ENCODE measurements around the gene ALMS1. TPM values are rescaled to one million over a fixed set of nuclear protein-coding genes. Genes with fewer than 3 reads are reported as not detected.
"Not testable (repeated sequence)": the region's sequence is repeated elsewhere in the genome, so short reads cannot be mapped to it uniquely, and the experiment has no call there.

ALMS1 gene
- total RNA-seq, 6 donors from 2014 or later = 15.2 to 56.6 (median 25.7) TPM

- ATAC-seq (ENCODE audit: low FRiP score in 2 of 2) (no peak), DNase-seq (no peak)
- Histone ChIP-seq H3K27me3 (no peaks in the 10 kb centered on the region), H3K9me3 (no peaks in the 10 kb centered on the region), H3K4me3 (no peak overlapping the region), H3K4me1 (peaks cover 0 to 4% (median 0%) of the 10 kb centered on the region in 4 donors), H3K36me3 (no peaks in the 10 kb centered on the region), H3K27ac (no peak overlapping the region)
- TF ChIP-seq, protein P1, sequence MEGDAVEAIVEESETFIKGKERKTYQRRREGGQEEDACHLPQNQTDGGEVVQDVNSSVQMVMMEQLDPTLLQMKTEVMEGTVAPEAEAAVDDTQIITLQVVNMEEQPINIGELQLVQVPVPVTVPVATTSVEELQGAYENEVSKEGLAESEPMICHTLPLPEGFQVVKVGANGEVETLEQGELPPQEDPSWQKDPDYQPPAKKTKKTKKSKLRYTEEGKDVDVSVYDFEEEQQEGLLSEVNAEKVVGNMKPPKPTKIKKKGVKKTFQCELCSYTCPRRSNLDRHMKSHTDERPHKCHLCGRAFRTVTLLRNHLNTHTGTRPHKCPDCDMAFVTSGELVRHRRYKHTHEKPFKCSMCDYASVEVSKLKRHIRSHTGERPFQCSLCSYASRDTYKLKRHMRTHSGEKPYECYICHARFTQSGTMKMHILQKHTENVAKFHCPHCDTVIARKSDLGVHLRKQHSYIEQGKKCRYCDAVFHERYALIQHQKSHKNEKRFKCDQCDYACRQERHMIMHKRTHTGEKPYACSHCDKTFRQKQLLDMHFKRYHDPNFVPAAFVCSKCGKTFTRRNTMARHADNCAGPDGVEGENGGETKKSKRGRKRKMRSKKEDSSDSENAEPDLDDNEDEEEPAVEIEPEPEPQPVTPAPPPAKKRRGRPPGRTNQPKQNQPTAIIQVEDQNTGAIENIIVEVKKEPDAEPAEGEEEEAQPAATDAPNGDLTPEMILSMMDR (IDR thresholded peaks at IDR 0.05) = no peak
- TF ChIP-seq POLR2A (IDR thresholded peaks at IDR 0.05) (no peak), POLR2AphosphoS5 (IDR thresholded peaks at IDR 0.05) (no peak), EP300 (IDR thresholded peaks at IDR 0.05) (no peak)
- WGBS, 2 donors = 73 to 78% methylated on average over 3 of the region's 3 CpGs
Observed at GRCh38 chr2:73641767-73642062, 256.1 kb downstream of the ALMS1 start.

- 61 to 66% methylated on average over 10 to 12 of the region's 13 CpGs for WGBS, 2 donors
- no peak for ATAC-seq (ENCODE audit: low FRiP score in 2 of 2)
- Histone ChIP-seq H3K9me3 (no peaks in the 10 kb centered on the region), H3K36me3 (no peaks in the 10 kb centered on the region), H3K4me1 (peaks cover 0 to 4% (median 0%) of the 10 kb centered on the region in 4 donors), H3K27me3 (no peaks in the 10 kb centered on the region), H3K4me3 (no peak within 1 kb of the TSS), H3K27ac (no peak within 1 kb of the TSS)
- no peak for DNase-seq
- TF ChIP-seq EP300 (IDR thresholded peaks at IDR 0.05) (no peak), POLR2AphosphoS5 (IDR thresholded peaks at IDR 0.05) (no peak), POLR2A (IDR thresholded peaks at IDR 0.05) (no peak)
- TF ChIP-seq, protein P1 (IDR thresholded peaks at IDR 0.05) = no peak
Observed at GRCh38 chr2:73642338-73643018, 256.8 kb downstream of the ALMS1 start, which contains the start of gene NAT8. NAT8 (minus strand) TSS chr2:73642422; CDS start chr2:73641628, 794 bp downstream.

- 80 to 87% methylated on average over 7 to 10 of the region's 10 CpGs for WGBS, 2 donors
- H3K9me3 ChIP-seq; H3K27me3 ChIP-seq; H3K4me1 ChIP-seq; H3K4me3 ChIP-seq; H3K36me3 ChIP-seq; ATAC-seq (ENCODE audit: low FRiP score in 2 of 2); H3K27ac ChIP-seq: not testable (repeated sequence)
- peak in 1 of 2 donors; percentile 27 for DNase-seq
Observed at GRCh38 chr2:73647690-73648089, 262.1 kb downstream of the ALMS1 start.

- WGBS, 2 donors = 63 to 66% methylated on average over 5 to 6 of the region's 6 CpGs
- Histone ChIP-seq H3K36me3 (no peaks in the 10 kb centered on the region), H3K9me3 (no peaks in the 10 kb centered on the region), H3K4me1 (no peaks in the 10 kb centered on the region), H3K27me3 (no peaks in the 10 kb centered on the region), H3K4me3 (no peak overlapping the region), H3K27ac (no peak overlapping the region)
- no peak for DNase-seq
- TF ChIP-seq POLR2A (IDR thresholded peaks at IDR 0.05) (no peak), EP300 (IDR thresholded peaks at IDR 0.05) (no peak), POLR2AphosphoS5 (IDR thresholded peaks at IDR 0.05) (no peak)
- TF ChIP-seq, protein P1 (IDR thresholded peaks at IDR 0.05) = no peak
- ATAC-seq (ENCODE audit: low FRiP score in 2 of 2) = no peak
Observed at GRCh38 chr2:73651591-73652230, 266.1 kb downstream of the ALMS1 start.

- WGBS, 2 donors = 92 to 93% methylated on average over 3 of the region's 3 CpGs
- H3K9me3 ChIP-seq = no peaks in the 10 kb centered on the region
- ATAC-seq (ENCODE audit: low FRiP score in 2 of 2) (no peak), DNase-seq (no peak)
- H3K27ac ChIP-seq = no peak overlapping the region
- H3K4me1 ChIP-seq = no peaks in the 10 kb centered on the region
- H3K27me3 ChIP-seq = no peaks in the 10 kb centered on the region
- no peaks in the 10 kb centered on the region for H3K36me3 ChIP-seq
- no peak overlapping the region for H3K4me3 ChIP-seq
- TF ChIP-seq, protein P1 (IDR thresholded peaks at IDR 0.05) = no peak
- no peak for TF ChIP-seq POLR2AphosphoS5 (IDR thresholded peaks at IDR 0.05)
- TF ChIP-seq POLR2A (IDR thresholded peaks at IDR 0.05) = no peak
- TF ChIP-seq EP300 (IDR thresholded peaks at IDR 0.05) = no peak
Observed at GRCh38 chr2:73652348-73652747, 266.7 kb downstream of the ALMS1 start.
